ENCODE results near the gene CCDC93. TPM values are rescaled to one million over a fixed set of nuclear protein-coding genes. Genes with fewer than 3 reads are reported as not detected.

CCDC93 gene
- total RNA-seq, 1 donor from 2014 or later: 13.2 TPM

DNA sequence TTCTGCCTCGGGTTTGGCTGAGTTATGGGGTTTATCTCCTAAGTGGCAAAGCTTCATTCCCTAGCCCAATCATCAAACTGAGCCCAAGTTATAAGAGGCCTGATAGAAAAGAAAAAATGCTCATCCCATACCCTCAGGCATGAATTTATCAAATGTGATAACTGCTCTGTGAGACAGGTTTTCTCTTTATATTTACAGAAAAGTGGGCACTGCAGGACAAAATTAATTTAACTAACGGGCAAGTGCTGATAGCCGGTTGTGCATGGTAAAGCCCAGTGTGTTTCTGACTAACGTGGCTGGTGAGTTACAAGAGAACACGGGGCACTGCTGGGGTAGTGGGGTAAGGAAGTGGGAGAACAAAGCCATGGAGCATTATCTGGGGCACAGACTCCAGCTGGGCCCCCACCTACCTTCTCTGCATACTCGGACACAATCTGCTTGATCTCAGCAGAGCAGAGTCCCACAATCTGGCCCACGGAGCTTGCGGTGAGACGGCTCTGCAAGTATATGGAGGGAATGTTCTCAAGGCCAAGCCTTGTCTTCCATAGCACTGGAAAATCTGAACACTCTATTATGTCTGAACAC, 40.3 kb downstream of the CCDC93 start:
- H3K4me3 ChIP-seq (ENCODE audit: low read depth, low read length): no peak overlapping the region
- DNase-seq (ENCODE audit: low read depth): no peak
- TF ChIP-seq CTCF (conservative IDR thresholded peaks at IDR 0.05; ENCODE audit: low read depth, low read length): no peak

DNA sequence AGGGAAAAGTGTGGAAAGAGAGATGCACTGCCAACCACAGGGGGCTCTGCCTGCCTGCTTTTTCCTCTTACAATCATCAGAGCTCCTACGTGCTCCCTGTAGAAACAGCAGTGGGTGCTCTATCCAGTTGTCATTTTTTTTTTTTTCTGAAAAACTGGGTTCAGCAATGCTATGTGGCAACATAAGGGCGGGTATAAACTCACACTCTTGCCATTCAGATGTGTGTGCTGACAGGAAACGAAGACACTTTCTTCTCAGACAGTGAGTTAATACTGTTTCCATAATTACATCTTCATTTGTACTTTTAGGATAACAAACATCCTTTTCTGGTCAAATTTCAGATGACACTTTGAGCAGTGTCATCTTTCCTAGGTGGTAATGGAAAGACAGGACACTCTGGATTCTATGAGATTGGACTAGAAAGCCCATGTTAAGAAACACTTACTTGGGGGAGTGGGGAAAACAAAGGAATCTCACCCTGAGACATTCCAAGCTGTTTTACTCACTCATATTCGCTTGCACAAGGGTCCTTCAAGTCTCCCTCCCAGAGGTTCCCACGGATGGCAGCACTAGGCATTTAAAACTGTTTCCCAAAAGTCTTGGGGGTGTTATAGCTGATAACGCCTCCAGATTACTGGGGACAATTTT, 41.3 kb downstream of the CCDC93 start:
- no peak for DNase-seq (ENCODE audit: low read depth)
- TF ChIP-seq CTCF (conservative IDR thresholded peaks at IDR 0.05; ENCODE audit: low read depth, low read length): no peak
- no peak overlapping the region for H3K4me3 ChIP-seq (ENCODE audit: low read depth, low read length)

DNA sequence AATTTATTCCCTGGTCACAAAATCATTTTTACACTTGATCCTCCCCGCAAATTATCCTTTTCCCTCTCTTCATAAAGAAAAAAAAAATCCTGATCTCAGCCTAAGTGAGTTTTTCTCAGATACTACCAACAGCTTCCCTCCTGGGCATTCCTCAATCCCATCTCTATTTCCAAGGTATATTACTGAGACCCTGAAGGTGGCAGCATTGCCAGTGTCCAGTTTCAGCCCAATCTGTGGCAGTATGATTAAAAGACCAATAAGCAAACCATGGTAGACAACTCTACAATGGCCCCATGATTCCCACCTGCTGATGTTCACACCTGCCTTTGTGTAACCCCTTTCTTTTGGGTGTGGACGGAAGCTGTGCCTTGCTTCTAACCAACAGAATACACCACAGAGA, 45.1 kb downstream of the CCDC93 start:
- TF ChIP-seq CTCF (conservative IDR thresholded peaks at IDR 0.05; ENCODE audit: low read depth, low read length): peak; percentile 40
- H3K4me3 ChIP-seq (ENCODE audit: low read depth, low read length): no peak overlapping the region
- DNase-seq (ENCODE audit: low read depth): no peak

GRCh38 chr2:117967977-117968718, 45.7 kb downstream of the CCDC93 start:
- DNase-seq (ENCODE audit: low read depth): no peak
- no peak overlapping the region for H3K4me3 ChIP-seq (ENCODE audit: low read depth, low read length)
- TF ChIP-seq CTCF (conservative IDR thresholded peaks at IDR 0.05; ENCODE audit: low read depth, low read length): no peak

GRCh38 chr2:117963446-117963845, 50.4 kb downstream of the CCDC93 start:
- TF ChIP-seq CTCF (conservative IDR thresholded peaks at IDR 0.05; ENCODE audit: low read depth, low read length): no peak
- no peak for DNase-seq (ENCODE audit: low read depth)
- no peak overlapping the region for H3K4me3 ChIP-seq (ENCODE audit: low read depth, low read length)

GRCh38 chr2:117961201-117961600, 52.7 kb downstream of the CCDC93 start:
- no peak for TF ChIP-seq CTCF (conservative IDR thresholded peaks at IDR 0.05; ENCODE audit: low read depth, low read length)
- H3K4me3 ChIP-seq (ENCODE audit: low read depth, low read length): no peak overlapping the region
- DNase-seq (ENCODE audit: low read depth): no peak
